A549 (cell line): ENCODE data around the gene CELF5. TPM values are rescaled to one million over a fixed set of nuclear protein-coding genes. Genes with fewer than 3 reads are reported as not detected.

Experiments
- ATAC-seq, 2 experiments: fragments of 200-7000 bp in 1 of 2; fragments of >200 bp in 1 of 2; cut with Nextera tagmentation in 1 of 2; cut with Tn5 transposase in 1 of 2; 3 replicates each; pipeline versions ENCODE4 v1.8.0 to v1.9.1; 2018 to 2020; ENCODE audit warnings: mild to moderate bottlenecking in 1 of 2, moderate library complexity in 1 of 2
- CTCF ChIA-PET: fragments of 300-600 bp; sonication (Branson Sonifier 250); formaldehyde crosslinking; extraction: SDS; loops from one replicate; lab custom pipeline; 2021; ENCODE audit warnings: antibody characterized with exemption, inconsistent platforms; lab: Yijun Ruan, JAX
- POLR2A ChIA-PET: fragments of 350-600 bp; formaldehyde crosslinking; extraction: SDS; loops from one replicate; lab custom pipeline; 2021; ENCODE audit warnings: antibody characterized with exemption, inconsistent platforms; lab: Yijun Ruan, JAX
- DNase-seq, 2 experiments: peaks; one replicate each; pipeline versions ENCODE4 v3.0.0 to v3.0.0-alpha.2; 2011 to 2016; ENCODE audit warnings: low read depth in 1 of 2, low spot score in 1 of 2
- FAIRE-seq: peaks from 2 replicates; lab custom pipeline; 2011; peaks lifted over from hg19 to GRCh38; lab: Jason Lieb, UNC
- H3K27ac ChIP-seq, 2 experiments: fragments of >200 bp; sonication (Bioruptor Twin); formaldehyde crosslinking; 3 replicates each; pipeline ENCODE4 v1.5.1; 2016 to 2017
- H3K4me1 ChIP-seq: fragments of >200 bp; sonication (Bioruptor Twin); formaldehyde crosslinking; 3 replicates; pipeline ENCODE4 v1.6.1; 2016
- H3K4me2 ChIP-seq: fragments of >200 bp; sonication (Bioruptor Twin); formaldehyde crosslinking; 3 replicates; pipeline ENCODE4 v1.6.1; 2016
- H3K4me3 ChIP-seq: fragments of >200 bp; sonication (Bioruptor Twin); formaldehyde crosslinking; 3 replicates; pipeline ENCODE4 v1.5.1; 2016
- H3K9me3 ChIP-seq: fragments of >200 bp; sonication (Bioruptor Twin); formaldehyde crosslinking; 3 replicates; pipeline ENCODE4 v1.6.1; 2016
- BHLHE40 ChIP-seq: IDR thresholded peaks from 2 replicates; pipeline ENCODE4 v1.6.1; 2012; ENCODE audit warnings: low read depth, low read length, inconsistent platforms
- CEBPB ChIP-seq, 2 experiments: fragments of >200 bp in 1 of 2; sonication (Bioruptor Twin) in 1 of 2; formaldehyde crosslinking in 1 of 2; IDR thresholded peaks; 2 replicates each; pipeline ENCODE4 v1.6.1; 2012 to 2016
- CHD4 ChIP-seq: fragments of 200-600 bp; sonication (generic); IDR thresholded peaks from 2 replicates; pipeline ENCODE4 v1.6.1; 2016; ENCODE audit warnings: antibody characterized with exemption, mild to moderate bottlenecking, borderline replicate concordance
- EP300 ChIP-seq, 2 experiments: fragments of >200 bp; sonication (Bioruptor Twin); formaldehyde crosslinking; IDR thresholded peaks; 2 replicates in 1 of 2; 3 replicates in 1 of 2; pipeline ENCODE4 v1.6.1; 2016 to 2017
- FOXS1 ChIP-seq: fragments of 250-450 bp; sonication (Bioruptor Pico); IDR thresholded peaks from 2 replicates; pipeline ENCODE4 v1.5.0; 2020; ENCODE audit warnings: mild to moderate bottlenecking, moderate library complexity
- HDAC2 ChIP-seq: fragments of 200-600 bp; sonication (generic); IDR thresholded peaks from 2 replicates; pipeline ENCODE4 v1.6.1; 2016
- HEYL ChIP-seq: fragments of 250-450 bp; sonication (Bioruptor Pico); IDR thresholded peaks from 2 replicates; pipeline ENCODE4 v1.8.0; 2021; ENCODE audit warnings: mild to moderate bottlenecking, moderate library complexity
- HOXB13 ChIP-seq: fragments of 250-450 bp; sonication (Bioruptor Pico); IDR thresholded peaks from 2 replicates; pipeline ENCODE4 v1.5.0; 2020; ENCODE audit warnings: low read depth, mild to moderate bottlenecking, moderate library complexity
- JUNB ChIP-seq: fragments of >200 bp; sonication (Bioruptor Twin); formaldehyde crosslinking; IDR thresholded peaks from 2 replicates; pipeline ENCODE4 v1.6.1; 2016
- MAFK ChIP-seq: fragments of 450-650 bp; IDR thresholded peaks from 2 replicates; pipeline ENCODE4 v1.6.1; 2014; ENCODE audit not compliant: partially characterized antibody
- MYC ChIP-seq: IDR thresholded peaks from 2 replicates; pipeline ENCODE4 v1.6.1; 2012; ENCODE audit warnings: mild to moderate bottlenecking, inconsistent platforms, low read length, improper control_type of control experiment, borderline replicate concordance
- NR3C1 ChIP-seq: fragments of >200 bp; sonication (Bioruptor Twin); formaldehyde crosslinking; IDR thresholded peaks from 3 replicates; pipeline ENCODE4 v1.6.1; 2017
- PHF8 ChIP-seq: fragments of 200-600 bp; sonication (generic); IDR thresholded peaks from 2 replicates; pipeline ENCODE4 v1.6.1; 2016; ENCODE audit warnings: low read depth, mild to moderate bottlenecking, antibody characterized with exemption, moderate library complexity, borderline replicate concordance
- POLR2A ChIP-seq: IDR thresholded peaks from 2 replicates; pipeline ENCODE4 v1.6.1; 2012; ENCODE audit warnings: mild to moderate bottlenecking, low read length
- POLR2AphosphoS2 ChIP-seq: conservative IDR thresholded peaks from 2 replicates; pipeline ENCODE4 v1.6.1; 2012; ENCODE audit warnings: low read length, improper control_type of control experiment, inconsistent platforms
- RAD21 ChIP-seq, 2 experiments: fragments of >200 bp in 1 of 2; sonication (Bioruptor Twin) in 1 of 2; formaldehyde crosslinking in 1 of 2; IDR thresholded peaks in 1 of 2; conservative IDR thresholded peaks in 1 of 2; 2 replicates in 1 of 2; 3 replicates in 1 of 2; pipeline ENCODE4 v1.6.1; 2012 to 2018; ENCODE audit warnings: inconsistent platforms in 1 of 2
- RCOR1 ChIP-seq: fragments of 150-350 bp; IDR thresholded peaks from 2 replicates; pipeline ENCODE4 v1.6.1; 2014; ENCODE audit warnings: antibody characterized with exemption, low read length, low read depth
- RNF2 ChIP-seq: fragments of 200-600 bp; sonication (generic); IDR thresholded peaks from 2 replicates; pipeline ENCODE4 v1.6.1; 2016; ENCODE audit warnings: low read depth, mild to moderate bottlenecking, antibody characterized with exemption, moderate library complexity, borderline replicate concordance
- SMC3 ChIP-seq: fragments of >200 bp; sonication (Bioruptor Twin); formaldehyde crosslinking; IDR thresholded peaks from 3 replicates; pipeline ENCODE4 v1.6.1; 2018; ENCODE audit warnings: inconsistent platforms
- TFCP2L1 ChIP-seq: fragments of 250-450 bp; sonication (Bioruptor Pico); IDR thresholded peaks from 2 replicates; pipeline ENCODE4 v1.5.0; 2021; ENCODE audit warnings: mild to moderate bottlenecking
- WGBS: methylation state at CpG from one replicate; pipeline ENCODE4 v1.1.6; 2017; ENCODE audit errors: missing lambda C conversion rate; 5-methylcytosine and 5-hydroxymethylcytosine counted together
- polyA plus RNA-seq, 4 experiments: library from polyadenylated mRNA; depleted of rRNA in 3 of 4; stranded (reverse); fragments of >200 nt; fragmentation: RNase III in 1 of 4; extraction: RNeasy Plus Mini Kit Qiagen cat#74134 plus additional on column Dnase treatment in 1 of 4; gene quantifications; 2 replicates in 3 of 4; 3 replicates in 1 of 4; pipeline ENCODE4 v1.2.3, GENCODE V29; 2011 to 2017
- TF ChIP-seq, protein P1 (sequence below): fragments of 250-450 bp; sonication (Bioruptor Pico); IDR thresholded peaks from 2 replicates; pipeline ENCODE4 v1.5.0; 2021; ENCODE audit warnings: mild to moderate bottlenecking, moderate library complexity, borderline replicate concordance
- TF ChIP-seq, protein P2 (sequence below): IDR thresholded peaks from 2 replicates; pipeline ENCODE4 v1.6.1; 2012

CELF5 gene
- polyA plus RNA-seq, 2 of the 4 experiments (the other 2 are of a cell fraction), result 0.31 to 0.61 TPM

- Histone ChIP-seq H3K9me3 (0 out of 3 replicates have a peak, but pooled peaks cover under 1% of the 10 kb centered on the region), H3K4me2 (no peak overlapping the region), H3K4me3 (no peak overlapping the region), H3K27ac (no peak overlapping the region), H3K4me1 (peaks cover 8% of the 10 kb centered on the region; the same call in 1 of the 3 replicates)
- 73% methylated on average over 11 of the region's 11 CpGs for WGBS
- POLR2A ChIA-PET, result no interaction called here
- FAIRE-seq (no peak), DNase-seq (no peak), ATAC-seq (no peak)
- TF ChIP-seq HEYL (CRISPR knock-in tag), result no peak
- no peak for TF ChIP-seq CHD4
- TF ChIP-seq POLR2AphosphoS2, result no peak
- no peak for TF ChIP-seq MYC
- no peak for TF ChIP-seq MAFK
- no peak for TF ChIP-seq SMC3
- no peak for TF ChIP-seq RAD21 (conservative IDR thresholded peaks at IDR 0.05 in 1 of 2, IDR thresholded peaks at IDR 0.05 in 1 of 2)
- CTCF ChIA-PET, result no interaction called here
These were observed 53.8 kb downstream of the CELF5 start for GRCh38 chr19:3278294-3278693.

- ATAC-seq, result no peak
- H3K4me2 ChIP-seq, result no peak overlapping the region
- no peak overlapping the region for H3K27ac ChIP-seq
- CTCF ChIA-PET, result no interaction called here
- peaks cover 8% of the 10 kb centered on the region; the same call in 1 of the 3 replicates for H3K4me1 ChIP-seq
- 70% methylated on average over 5 of the region's 5 CpGs for WGBS
- TF ChIP-seq HOXB13 (CRISPR knock-in tag) (no peak), PHF8 (no peak), POLR2AphosphoS2 (no peak), BHLHE40 (no peak), RAD21 (conservative IDR thresholded peaks at IDR 0.05 in 1 of 2, IDR thresholded peaks at IDR 0.05 in 1 of 2) (no peak), EP300 (IDR thresholded peaks at IDR 0.05) (no peak), TFCP2L1 (CRISPR knock-in tag) (no peak)
- TF ChIP-seq, all 56 proteins: peak for 0
- POLR2A ChIA-PET, result no interaction called here
- no peak for FAIRE-seq
- no peaks in the 10 kb centered on the region for H3K9me3 ChIP-seq
- H3K4me3 ChIP-seq, result no peak overlapping the region
- DNase-seq, result no peak
These were observed 54.3 kb downstream of the CELF5 start for GRCh38 chr19:3278749-3279148.

- no peak overlapping the region for H3K27ac ChIP-seq
- FAIRE-seq, result no peak
- H3K9me3 ChIP-seq, result no peaks in the 10 kb centered on the region
- 71% methylated on average over 5 of the region's 7 CpGs for WGBS
- POLR2A ChIA-PET, result no interaction called here
- peaks cover 8% of the 10 kb centered on the region; the same call in 2 of the 3 replicates for H3K4me1 ChIP-seq
- no peak for DNase-seq
- no peak for ATAC-seq
- no peak for TF ChIP-seq EP300 (IDR thresholded peaks at IDR 0.05)
- TF ChIP-seq RCOR1, result no peak
- TF ChIP-seq, protein P1, sequence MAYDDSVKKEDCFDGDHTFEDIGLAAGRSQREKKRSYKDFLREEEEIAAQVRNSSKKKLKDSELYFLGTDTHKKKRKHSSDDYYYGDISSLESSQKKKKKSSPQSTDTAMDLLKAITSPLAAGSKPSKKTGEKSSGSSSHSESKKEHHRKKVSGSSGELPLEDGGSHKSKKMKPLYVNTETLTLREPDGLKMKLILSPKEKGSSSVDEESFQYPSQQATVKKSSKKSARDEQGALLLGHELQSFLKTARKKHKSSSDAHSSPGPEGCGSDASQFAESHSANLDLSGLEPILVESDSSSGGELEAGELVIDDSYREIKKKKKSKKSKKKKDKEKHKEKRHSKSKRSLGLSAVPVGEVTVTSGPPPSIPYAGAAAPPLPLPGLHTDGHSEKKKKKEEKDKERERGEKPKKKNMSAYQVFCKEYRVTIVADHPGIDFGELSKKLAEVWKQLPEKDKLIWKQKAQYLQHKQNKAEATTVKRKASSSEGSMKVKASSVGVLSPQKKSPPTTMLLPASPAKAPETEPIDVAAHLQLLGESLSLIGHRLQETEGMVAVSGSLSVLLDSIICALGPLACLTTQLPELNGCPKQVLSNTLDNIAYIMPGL (CRISPR knock-in tag), result no peak
- no peak for TF ChIP-seq FOXS1 (CRISPR knock-in tag)
- TF ChIP-seq MYC, result no peak
- TF ChIP-seq HOXB13 (CRISPR knock-in tag), result no peak
- no peak for TF ChIP-seq POLR2AphosphoS2
- TF ChIP-seq RNF2, result no peak
- no peak for TF ChIP-seq RAD21 (conservative IDR thresholded peaks at IDR 0.05 in 1 of 2, IDR thresholded peaks at IDR 0.05 in 1 of 2)
- no peak for TF ChIP-seq HDAC2
- TF ChIP-seq, protein P2, sequence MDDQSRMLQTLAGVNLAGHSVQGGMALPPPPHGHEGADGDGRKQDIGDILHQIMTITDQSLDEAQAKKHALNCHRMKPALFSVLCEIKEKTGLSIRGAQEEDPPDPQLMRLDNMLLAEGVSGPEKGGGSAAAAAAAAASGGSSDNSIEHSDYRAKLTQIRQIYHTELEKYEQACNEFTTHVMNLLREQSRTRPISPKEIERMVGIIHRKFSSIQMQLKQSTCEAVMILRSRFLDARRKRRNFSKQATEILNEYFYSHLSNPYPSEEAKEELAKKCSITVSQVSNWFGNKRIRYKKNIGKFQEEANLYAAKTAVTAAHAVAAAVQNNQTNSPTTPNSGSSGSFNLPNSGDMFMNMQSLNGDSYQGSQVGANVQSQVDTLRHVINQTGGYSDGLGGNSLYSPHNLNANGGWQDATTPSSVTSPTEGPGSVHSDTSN, result no peak
- TF ChIP-seq POLR2A, result no peak
- TF ChIP-seq NR3C1, result no peak
- no peak for TF ChIP-seq CEBPB (IDR thresholded peaks at IDR 0.05)
- TF ChIP-seq JUNB, result no peak
- CTCF ChIA-PET, result no interaction called here
- no peak overlapping the region for H3K4me3 ChIP-seq
- H3K4me2 ChIP-seq, result no peak overlapping the region
These were observed 54.8 kb downstream of the CELF5 start for GRCh38 chr19:3279306-3279705.
